Central memory CD8-positive, alpha-beta T cell (primary cell): ENCODE results near the gene POLD4.
A peak's percentile ranks its signal among the peaks of the same experiment; 100 is the strongest.
"Not testable (repeated sequence)": the region's sequence is repeated elsewhere in the genome, so short reads cannot be mapped to it uniquely, and the experiment has no call there.

Experiments
- ATAC-seq: fragments of 150-1000 bp; cut with Tn5 transposase; replicated peaks from 2 replicates; pipeline ENCODE4 v1.10.0; 2022; ENCODE audit warnings: mild to moderate bottlenecking, moderate FRiP score, moderate number of reproducible peaks; ENCODE audit not compliant: poor library complexity, severe bottlenecking; ENCODE audit errors: extremely low read depth
- DNase-seq, 2 donors: peaks; one replicate each; pipeline ENCODE4 v3.0.0; 2021; ENCODE audit warnings: low spot score in 2 of 2
- H3K27ac Mint-ChIP-seq: one replicate; pipeline ENCODE4 v1.8.0; 2022; ENCODE audit warnings: low read depth, mild to moderate bottlenecking, moderate library complexity, mixed read lengths
- H3K27me3 Mint-ChIP-seq: one replicate; pipeline ENCODE4 v1.8.0; 2022; ENCODE audit warnings: mixed read lengths
- H3K36me3 Mint-ChIP-seq: one replicate; pipeline ENCODE4 v1.8.0; 2022; ENCODE audit warnings: mild to moderate bottlenecking, moderate library complexity, mixed read lengths; ENCODE audit not compliant: insufficient read depth
- H3K4me1 Mint-ChIP-seq: one replicate; pipeline ENCODE4 v1.8.0; 2022; ENCODE audit warnings: mixed read lengths
- H3K4me3 Mint-ChIP-seq: one replicate; pipeline ENCODE4 v1.8.0; 2022; ENCODE audit warnings: mild to moderate bottlenecking, moderate library complexity, mixed read lengths
- H3K9me3 Mint-ChIP-seq: one replicate; pipeline ENCODE4 v1.8.0; 2022; ENCODE audit warnings: mixed read lengths

Gene POLD4

GRCh38 chr11:67353317-67354074, at the start of gene POLD4:
Gene POLD4 (minus strand): TSS chr11:67353546. CDS start chr11:67353399, 147 bp downstream.
- no peaks in the 10 kb centered on the region for H3K27me3 Mint-ChIP-seq
- peak within 1 kb of the TSS; percentile 98 for H3K27ac Mint-ChIP-seq
- H3K4me1 Mint-ChIP-seq, result peaks cover 58% of the 10 kb centered on the region
- peak within 1 kb of the TSS; percentile 89 for H3K4me3 Mint-ChIP-seq
- ATAC-seq (peak; percentile 89), DNase-seq (peak; percentile 89 to 90)
- H3K36me3 Mint-ChIP-seq, result peaks cover 7% of the 10 kb centered on the region
- H3K9me3 Mint-ChIP-seq, result no peaks in the 10 kb centered on the region

GRCh38 chr11:67403085-67403484, 49.7 kb upstream of the POLD4 start:
- not testable (repeated sequence) for H3K9me3 Mint-ChIP-seq, ATAC-seq, DNase-seq, H3K27me3 Mint-ChIP-seq
- peak overlapping the region; percentile 87 for H3K4me3 Mint-ChIP-seq
- H3K36me3 Mint-ChIP-seq, result peaks cover 55% of the 10 kb centered on the region
- peak overlapping the region; percentile 94 for H3K27ac Mint-ChIP-seq
- peaks cover 48% of the 10 kb centered on the region for H3K4me1 Mint-ChIP-seq

GRCh38 chr11:67402192-67402839, 49.0 kb upstream of the POLD4 start:
- not testable (repeated sequence) for DNase-seq, H3K27ac Mint-ChIP-seq, H3K9me3 Mint-ChIP-seq, H3K27me3 Mint-ChIP-seq, ATAC-seq
- Mint-ChIP-seq H3K4me1 (peaks cover 48% of the 10 kb centered on the region), H3K4me3 (peak overlapping the region; percentile 87), H3K36me3 (peaks cover 53% of the 10 kb centered on the region)

- Mint-ChIP-seq H3K27me3 (no peaks in the 10 kb centered on the region), H3K27ac (no peak within 1 kb of the TSS), H3K36me3 (peaks cover 50% of the 10 kb centered on the region), H3K9me3 (no peaks in the 10 kb centered on the region), H3K4me3 (peak within 1 kb of the TSS; percentile 87), H3K4me1 (peaks cover 48% of the 10 kb centered on the region)
- DNase-seq (peak; percentile 80 to 89), ATAC-seq (peak; percentile 70)
These were observed 48.3 kb upstream of the POLD4 start, which contains the start of gene PPP1CA for GRCh38 chr11:67401495-67402191. Gene PPP1CA (minus strand): TSS chr11:67401858. CDS start chr11:67401782, 76 bp downstream.

- H3K36me3 Mint-ChIP-seq, result peaks cover 46% of the 10 kb centered on the region
- ATAC-seq (peak; percentile 1), DNase-seq (no peak)
- no peaks in the 10 kb centered on the region for H3K27me3 Mint-ChIP-seq
- peaks cover 49% of the 10 kb centered on the region for H3K4me1 Mint-ChIP-seq
- H3K4me3 Mint-ChIP-seq, result peak overlapping the region; percentile 87
- H3K27ac Mint-ChIP-seq, result no peak overlapping the region
- H3K9me3 Mint-ChIP-seq, result no peaks in the 10 kb centered on the region
These were observed 47.7 kb upstream of the POLD4 start for GRCh38 chr11:67400942-67401494.

DNA sequence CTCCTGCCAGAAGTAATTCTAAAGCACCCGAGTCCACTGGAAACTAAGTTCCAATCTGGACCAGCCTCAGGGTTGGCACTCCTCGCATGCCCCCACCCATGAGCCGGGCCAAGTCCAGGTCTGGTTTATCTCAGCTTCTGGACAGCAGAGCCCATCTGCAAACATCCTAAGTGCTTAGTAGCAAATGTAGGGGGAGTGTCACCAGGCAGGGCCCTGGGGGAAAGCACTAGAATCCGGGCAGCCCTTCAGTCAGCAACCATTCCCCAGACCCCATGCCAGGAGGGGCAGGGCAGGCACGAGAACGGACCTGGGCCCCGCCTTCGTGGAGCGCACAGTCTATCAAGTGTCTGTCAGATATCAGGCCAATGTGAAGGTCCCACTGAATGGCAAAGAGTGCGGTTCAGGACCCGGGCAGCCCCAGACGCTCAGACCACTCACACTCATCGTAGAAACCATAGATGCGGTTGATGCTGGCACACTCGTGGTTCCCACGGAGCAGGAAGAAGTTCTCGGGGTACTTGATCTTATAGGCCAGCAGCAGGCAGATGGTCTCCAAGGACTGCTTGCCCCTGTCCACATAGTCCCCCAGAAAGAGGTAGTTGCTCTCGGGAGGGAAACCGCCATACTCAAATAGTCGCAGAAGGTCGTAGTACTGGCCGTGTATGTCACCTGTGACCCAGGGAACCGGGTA, 47.0 kb upstream of the POLD4 start:
- ATAC-seq, result no peak
- DNase-seq, result no peak
- Mint-ChIP-seq H3K27ac (no peak overlapping the region), H3K36me3 (peaks cover 43% of the 10 kb centered on the region), H3K27me3 (no peaks in the 10 kb centered on the region), H3K9me3 (no peaks in the 10 kb centered on the region), H3K4me3 (peak overlapping the region; percentile 87), H3K4me1 (peaks cover 46% of the 10 kb centered on the region)

- Mint-ChIP-seq H3K4me3 (peak overlapping the region; percentile 87), H3K4me1 (peaks cover 38% of the 10 kb centered on the region), H3K9me3 (no peaks in the 10 kb centered on the region), H3K36me3 (peaks cover 32% of the 10 kb centered on the region), H3K27me3 (no peaks in the 10 kb centered on the region), H3K27ac (no peak overlapping the region)
- ATAC-seq, result no peak
- DNase-seq, result no peak
These were observed 45.6 kb upstream of the POLD4 start for GRCh38 chr11:67398661-67399563.

DNA sequence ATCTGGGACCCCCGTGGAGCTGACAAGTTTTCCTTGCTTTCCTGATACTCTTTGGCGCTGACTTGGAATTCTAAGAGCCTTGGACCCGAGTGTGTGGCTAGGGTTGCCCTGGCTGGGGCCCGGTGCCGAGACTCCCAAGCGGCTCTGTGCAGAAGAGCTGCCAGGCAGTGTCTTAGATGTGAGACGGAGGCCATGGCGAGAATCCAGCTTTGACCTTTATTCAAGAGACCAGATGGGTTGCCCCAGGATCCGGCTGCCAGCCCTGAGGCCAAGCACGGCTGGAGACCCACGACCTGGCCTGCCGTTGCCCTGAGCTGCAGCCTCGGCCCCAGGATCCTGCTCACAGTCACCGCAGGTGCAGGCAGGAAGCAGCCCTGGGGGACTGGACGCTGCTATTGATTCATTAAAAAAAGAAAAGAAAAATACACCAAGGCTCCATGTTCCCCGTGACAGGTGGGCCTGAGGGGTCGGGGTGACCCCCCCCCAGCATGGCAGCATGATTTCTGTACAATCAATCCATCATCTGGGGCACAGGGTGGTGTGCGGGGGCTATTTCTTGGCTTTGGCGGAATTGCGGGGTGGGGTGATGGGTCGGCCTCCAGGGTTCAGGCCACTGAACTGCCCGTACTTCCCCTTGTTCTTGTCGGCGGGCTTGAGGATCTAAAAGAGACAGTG, 44.8 kb upstream of the POLD4 start:
- H3K27ac Mint-ChIP-seq, result peak overlapping the region; percentile 84
- peak overlapping the region; percentile 57 for H3K4me3 Mint-ChIP-seq
- H3K9me3 Mint-ChIP-seq, result no peaks in the 10 kb centered on the region
- H3K27me3 Mint-ChIP-seq, result no peaks in the 10 kb centered on the region
- no peak for DNase-seq
- peaks cover 40% of the 10 kb centered on the region for H3K4me1 Mint-ChIP-seq
- no peak for ATAC-seq
- H3K36me3 Mint-ChIP-seq, result peaks cover 28% of the 10 kb centered on the region

GRCh38 chr11:67397536-67397935, 44.2 kb upstream of the POLD4 start:
- Mint-ChIP-seq H3K9me3 (no peaks in the 10 kb centered on the region), H3K27ac (peak overlapping the region; percentile 84), H3K27me3 (no peaks in the 10 kb centered on the region), H3K4me3 (peak overlapping the region; percentile 57), H3K4me1 (peaks cover 43% of the 10 kb centered on the region), H3K36me3 (peaks cover 30% of the 10 kb centered on the region)
- DNase-seq, result no peak
- no peak for ATAC-seq

- H3K9me3 Mint-ChIP-seq, result no peaks in the 10 kb centered on the region
- peaks cover 48% of the 10 kb centered on the region for H3K4me1 Mint-ChIP-seq
- no peak for ATAC-seq
- no peak for DNase-seq
- peaks cover 30% of the 10 kb centered on the region for H3K36me3 Mint-ChIP-seq
- peak overlapping the region; percentile 57 for H3K4me3 Mint-ChIP-seq
- peak overlapping the region; percentile 84 for H3K27ac Mint-ChIP-seq
- H3K27me3 Mint-ChIP-seq, result no peaks in the 10 kb centered on the region
These were observed 43.4 kb upstream of the POLD4 start for GRCh38 chr11:67396587-67397389.
